A172 (cell line): Measurements from ENCODE around the gene NEUROD1. TPM values are rescaled to one million over a fixed set of nuclear protein-coding genes. Genes with fewer than 3 reads are reported as not detected.
A peak's percentile ranks its signal among the peaks of the same experiment; 100 is the strongest.
"Not testable (repeated sequence)": the region's sequence is repeated elsewhere in the genome, so short reads cannot be mapped to it uniquely, and the experiment has no call there.

ENCODE experiments used
- DNase-seq: peaks from one replicate; pipeline ENCODE4 v3.0.0-alpha.2; 2015; ENCODE audit warnings: low spot score
- total RNA-seq: library from RNA; depleted of rRNA; stranded (reverse); fragments of >200 nt; shearing (Covaris generic); gene quantifications from 2 replicates; pipeline ENCODE4 v1.2.3, GENCODE V29; 2014; rRNA removed

The NEUROD1 gene
- total RNA-seq = not detected in 2 replicates

GRCh38 chr2:181680055-181680936, at the start of gene NEUROD1:
Gene NEUROD1, minus strand, starts transcription at chr2:181680517. Its CDS starts 1,657 bp downstream, at chr2:181678860.
- DNase-seq = no peak

- no peak for DNase-seq
These were observed 45.2 kb upstream of the NEUROD1 start for GRCh38 chr2:181725476-181725875.

- DNase-seq = no peak
These were observed 44.3 kb upstream of the NEUROD1 start for GRCh38 chr2:181724662-181725061.

- DNase-seq = no peak
These were observed 43.4 kb upstream of the NEUROD1 start for GRCh38 chr2:181723731-181724130.

GRCh38 chr2:181715033-181715630, 34.8 kb upstream of the NEUROD1 start:
- DNase-seq = peak; percentile 84

- not testable (repeated sequence) for DNase-seq
These were observed 30.7 kb upstream of the NEUROD1 start for GRCh38 chr2:181711051-181711450.

GRCh38 chr2:181702519-181702918, 22.2 kb upstream of the NEUROD1 start:
- DNase-seq = not testable (repeated sequence)

- no peak for DNase-seq
These were observed 17.9 kb upstream of the NEUROD1 start for GRCh38 chr2:181698223-181698622.

GRCh38 chr2:181697571-181697970, 17.3 kb upstream of the NEUROD1 start:
- no peak for DNase-seq

GRCh38 chr2:181697126-181697525, 16.8 kb upstream of the NEUROD1 start:
- DNase-seq = no peak

GRCh38 chr2:181694271-181694670, 14.0 kb upstream of the NEUROD1 start:
- no peak for DNase-seq

GRCh38 chr2:181690860-181691259, 10.5 kb upstream of the NEUROD1 start:
- DNase-seq = no peak

- DNase-seq = no peak
These were observed 6.4 kb upstream of the NEUROD1 start for GRCh38 chr2:181686576-181687185.

GRCh38 chr2:181685150-181685688, 4.9 kb upstream of the NEUROD1 start:
- no peak for DNase-seq

GRCh38 chr2:181684454-181685149, 4.3 kb upstream of the NEUROD1 start:
- no peak for DNase-seq

- peak; percentile 59 for DNase-seq
These were observed 3.5 kb upstream of the NEUROD1 start for GRCh38 chr2:181683518-181684453.

- DNase-seq = no peak
These were observed 2.6 kb upstream of the NEUROD1 start for GRCh38 chr2:181682795-181683517.

GRCh38 chr2:181682026-181682789, 1.9 kb upstream of the NEUROD1 start:
- DNase-seq = no peak
